Neuron (in vitro differentiated cells): ENCODE data around the gene ALDH8A1.

Experiments
- H2AFZ ChIP-seq: one replicate; pipeline ENCODE4 v1.6.1; 2013; ENCODE audit warnings: low read depth, mild to moderate bottlenecking, inconsistent platforms, low read length, moderate library complexity
- H3K27me3 ChIP-seq: one replicate; pipeline ENCODE4 v1.6.1; 2013; ENCODE audit warnings: low read length; ENCODE audit not compliant: insufficient read depth
- H3K36me3 ChIP-seq: one replicate; pipeline ENCODE4 v1.6.1; 2013; ENCODE audit warnings: low read length; ENCODE audit not compliant: insufficient read depth
- H3K4me1 ChIP-seq: one replicate; pipeline ENCODE4 v1.6.1; 2013; ENCODE audit warnings: low read length; ENCODE audit not compliant: insufficient read depth
- H3K4me3 ChIP-seq: 2 replicates; pipeline ENCODE4 v1.5.1; 2013; ENCODE audit warnings: mild to moderate bottlenecking, low read length, moderate library complexity
- H3K9me3 ChIP-seq: one replicate; pipeline ENCODE4 v1.6.1; 2013; ENCODE audit warnings: low read length

Gene ALDH8A1

DNA sequence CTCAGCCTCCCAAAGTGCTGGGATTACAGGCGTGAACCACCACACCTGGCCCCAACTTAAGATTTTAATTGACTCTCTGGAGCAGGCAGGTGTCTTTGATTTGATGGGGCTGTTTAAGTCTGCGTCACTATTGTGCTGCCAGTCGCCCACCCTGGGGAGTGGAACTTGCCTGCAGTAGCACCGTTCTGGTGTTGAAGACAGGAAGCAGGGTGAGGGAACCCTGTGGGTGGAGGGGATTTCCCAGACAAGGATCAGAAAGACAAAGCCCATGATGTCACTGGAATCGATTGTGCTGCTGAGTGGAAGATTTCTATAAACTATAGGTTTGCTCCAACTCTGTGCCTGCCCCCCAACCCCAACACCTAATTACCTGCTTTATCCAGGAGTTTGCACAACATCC lies 11.0 kb downstream of the ALDH8A1 start:
- Histone ChIP-seq H3K9me3 (no peaks in the 10 kb centered on the region), H3K27me3 (no peaks in the 10 kb centered on the region), H2AFZ (no peak overlapping the region), H3K36me3 (no peaks in the 10 kb centered on the region), H3K4me3 (no peak overlapping the region), H3K4me1 (no peaks in the 10 kb centered on the region)

GRCh38 chr6:134937426-134937825 lies 12.5 kb downstream of the ALDH8A1 start:
- Histone ChIP-seq H3K27me3 (no peaks in the 10 kb centered on the region), H3K36me3 (no peaks in the 10 kb centered on the region), H3K4me1 (no peaks in the 10 kb centered on the region), H2AFZ (no peak overlapping the region), H3K4me3 (no peak overlapping the region), H3K9me3 (no peaks in the 10 kb centered on the region)

DNA sequence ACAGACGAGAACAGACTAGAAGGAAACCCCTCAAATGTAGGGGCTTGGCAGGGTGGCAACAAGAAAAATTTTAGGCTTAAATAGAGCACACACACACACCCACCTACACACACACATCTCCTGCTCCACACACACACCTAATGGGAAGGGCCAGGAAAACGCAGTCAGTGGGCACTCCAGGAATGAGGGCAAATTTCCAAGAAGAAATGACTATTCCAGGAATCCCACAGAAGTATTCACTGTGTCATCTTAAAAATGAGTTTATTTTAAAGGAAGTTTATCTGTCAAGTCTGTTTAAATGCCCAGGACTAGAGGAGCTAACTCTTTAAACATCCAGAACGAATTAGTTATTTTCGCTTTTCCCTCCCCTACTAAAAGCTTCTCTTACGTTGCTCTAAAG lies 13.0 kb downstream of the ALDH8A1 start:
- Histone ChIP-seq H3K36me3 (no peaks in the 10 kb centered on the region), H3K9me3 (no peaks in the 10 kb centered on the region), H3K27me3 (no peaks in the 10 kb centered on the region), H3K4me1 (no peaks in the 10 kb centered on the region), H3K4me3 (no peak overlapping the region), H2AFZ (no peak overlapping the region)

DNA sequence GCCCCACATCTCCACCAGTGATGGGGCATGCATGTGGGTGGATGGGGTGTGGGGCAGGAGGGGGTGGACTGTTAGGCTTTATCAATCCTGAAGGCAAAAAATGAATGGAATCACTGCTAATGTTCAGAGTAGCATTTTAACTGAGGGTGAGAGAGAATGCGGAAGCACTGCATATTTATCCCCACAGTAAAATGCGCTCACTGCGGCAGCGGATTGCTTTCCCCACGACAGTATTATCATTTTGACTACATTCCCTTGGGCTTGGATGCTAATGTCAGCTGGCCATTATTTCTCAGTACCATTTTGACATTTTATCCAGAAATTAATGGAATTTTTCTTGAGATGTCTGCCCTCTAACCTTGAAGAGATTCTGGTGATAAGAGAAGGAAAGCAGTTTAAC lies 13.4 kb downstream of the ALDH8A1 start:
- no peak overlapping the region for H3K4me3 ChIP-seq
- no peaks in the 10 kb centered on the region for H3K27me3 ChIP-seq
- no peaks in the 10 kb centered on the region for H3K9me3 ChIP-seq
- H2AFZ ChIP-seq = no peak overlapping the region
- no peaks in the 10 kb centered on the region for H3K36me3 ChIP-seq
- H3K4me1 ChIP-seq = no peaks in the 10 kb centered on the region

DNA sequence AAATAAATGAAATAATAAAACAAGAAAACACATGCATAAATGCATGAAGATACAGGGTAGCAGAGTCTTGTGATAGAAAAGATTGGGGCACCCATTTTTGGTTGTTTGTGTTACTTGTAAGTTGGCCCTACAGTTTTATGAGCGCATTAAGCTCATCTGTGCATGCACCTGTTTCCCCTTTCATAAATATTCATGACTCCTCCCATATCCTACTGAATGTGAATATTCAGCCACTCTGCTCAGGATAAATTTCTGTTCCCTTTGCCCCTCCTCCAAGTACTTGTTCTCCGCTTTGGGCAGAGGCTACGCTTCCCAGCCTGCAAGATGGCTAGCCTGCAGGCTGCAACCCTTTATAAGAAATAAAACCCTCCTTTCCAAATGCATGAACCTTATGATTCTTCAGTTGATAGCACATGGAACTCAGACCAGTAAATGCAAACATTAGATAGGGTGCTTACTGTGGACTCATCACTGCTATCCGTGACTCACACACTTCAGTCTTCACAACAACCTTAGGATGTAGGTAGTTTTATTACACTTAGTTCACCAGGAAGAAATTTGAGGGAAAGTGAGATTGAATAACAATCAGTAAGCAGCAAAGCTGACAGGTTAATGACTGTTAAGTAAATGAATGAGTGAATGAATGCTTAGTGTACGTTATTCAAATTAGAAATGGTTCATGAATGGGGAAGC lies 15.0 kb downstream of the ALDH8A1 start:
- Histone ChIP-seq H3K4me3 (no peak overlapping the region), H3K27me3 (no peaks in the 10 kb centered on the region), H2AFZ (no peak overlapping the region), H3K4me1 (no peaks in the 10 kb centered on the region), H3K9me3 (no peaks in the 10 kb centered on the region), H3K36me3 (no peaks in the 10 kb centered on the region)

GRCh38 chr6:134932535-134933470 lies 17.1 kb downstream of the ALDH8A1 start:
- no peaks in the 10 kb centered on the region for H3K9me3 ChIP-seq
- no peaks in the 10 kb centered on the region for H3K27me3 ChIP-seq
- no peaks in the 10 kb centered on the region for H3K36me3 ChIP-seq
- no peaks in the 10 kb centered on the region for H3K4me1 ChIP-seq
- no peak overlapping the region for H2AFZ ChIP-seq
- no peak overlapping the region for H3K4me3 ChIP-seq

GRCh38 chr6:134932098-134932497 lies 17.8 kb downstream of the ALDH8A1 start:
- no peaks in the 10 kb centered on the region for H3K4me1 ChIP-seq
- no peaks in the 10 kb centered on the region for H3K9me3 ChIP-seq
- H3K4me3 ChIP-seq = no peak overlapping the region
- H3K36me3 ChIP-seq = no peaks in the 10 kb centered on the region
- H2AFZ ChIP-seq = no peak overlapping the region
- no peaks in the 10 kb centered on the region for H3K27me3 ChIP-seq

DNA sequence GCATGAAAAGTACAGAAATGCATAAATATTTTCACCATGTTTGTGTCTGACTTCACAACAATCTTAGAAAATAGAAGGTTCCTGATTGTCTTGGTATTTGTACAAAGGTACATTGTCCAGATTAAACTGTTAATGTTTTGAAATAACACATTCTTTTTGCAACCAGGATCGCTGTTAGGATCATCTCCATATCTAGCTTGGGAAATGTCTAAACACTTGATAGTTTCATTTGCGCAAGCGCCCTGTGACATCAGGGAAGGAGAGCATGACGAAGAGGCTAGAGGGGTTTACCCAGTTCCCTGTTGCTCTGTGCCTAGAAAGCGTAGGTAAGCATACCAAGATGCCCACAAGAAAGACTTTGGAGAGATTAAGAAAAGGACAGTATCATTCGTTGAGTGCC lies 19.4 kb downstream of the ALDH8A1 start:
- Histone ChIP-seq H3K36me3 (no peaks in the 10 kb centered on the region), H2AFZ (no peak overlapping the region), H3K4me3 (no peak overlapping the region), H3K9me3 (no peaks in the 10 kb centered on the region), H3K27me3 (no peaks in the 10 kb centered on the region), H3K4me1 (no peaks in the 10 kb centered on the region)

GRCh38 chr6:134928151-134928900 lies 21.6 kb downstream of the ALDH8A1 start:
- Histone ChIP-seq H3K36me3 (no peaks in the 10 kb centered on the region), H3K4me1 (no peaks in the 10 kb centered on the region), H2AFZ (no peak overlapping the region), H3K4me3 (no peak overlapping the region), H3K27me3 (no peaks in the 10 kb centered on the region), H3K9me3 (no peaks in the 10 kb centered on the region)

DNA sequence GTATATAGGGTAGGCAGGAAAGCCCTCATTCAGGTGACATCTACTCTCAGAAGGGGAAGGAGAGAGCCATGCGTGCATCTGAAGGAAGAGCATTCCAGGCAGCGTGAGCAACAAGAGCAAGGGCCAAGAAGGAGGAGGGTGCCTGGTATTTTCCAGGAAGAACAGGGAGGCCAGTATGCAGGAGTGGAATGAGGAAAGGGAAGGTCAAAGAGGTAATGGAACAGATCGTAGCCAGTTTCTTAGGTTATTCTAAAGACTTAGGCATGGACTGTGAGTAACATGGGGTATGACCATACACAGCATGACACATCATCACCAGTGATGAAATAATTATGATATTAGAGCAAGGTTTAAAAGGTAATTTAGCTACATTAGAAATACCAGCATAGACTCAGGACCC lies 24.1 kb downstream of the ALDH8A1 start:
- Histone ChIP-seq H2AFZ (no peak overlapping the region), H3K4me1 (no peaks in the 10 kb centered on the region), H3K4me3 (no peak overlapping the region), H3K9me3 (no peaks in the 10 kb centered on the region), H3K36me3 (no peaks in the 10 kb centered on the region), H3K27me3 (no peaks in the 10 kb centered on the region)

DNA sequence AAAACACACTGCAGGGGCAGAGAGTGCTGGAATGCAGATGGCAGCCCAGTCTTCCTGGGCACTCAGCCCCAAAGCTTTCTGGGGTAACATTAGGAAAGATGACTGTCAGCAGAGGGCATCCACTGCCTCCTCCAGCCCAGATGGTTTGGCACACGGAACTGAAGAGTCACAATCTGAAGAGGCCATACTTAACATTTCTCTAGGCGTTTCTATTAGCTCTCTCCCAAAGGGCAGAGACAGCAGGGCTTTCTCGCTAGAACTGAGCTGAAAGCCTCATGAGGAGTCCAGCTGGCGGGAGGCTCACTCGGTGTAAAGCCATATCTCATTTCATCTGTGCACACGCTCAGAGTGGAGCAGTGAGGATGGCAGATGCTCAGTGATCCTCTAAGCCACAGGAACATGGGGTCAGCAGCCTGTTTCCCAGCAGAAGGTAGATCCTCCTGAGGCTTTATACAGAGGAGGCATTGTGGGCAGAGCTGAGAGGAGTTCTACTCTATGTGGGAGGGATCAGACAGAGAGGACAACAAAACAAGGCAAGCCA lies 28.1 kb downstream of the ALDH8A1 start:
- Histone ChIP-seq H2AFZ (no peak overlapping the region), H3K4me1 (no peaks in the 10 kb centered on the region), H3K4me3 (no peak overlapping the region), H3K27me3 (no peaks in the 10 kb centered on the region), H3K36me3 (no peaks in the 10 kb centered on the region), H3K9me3 (no peaks in the 10 kb centered on the region)

GRCh38 chr6:134921276-134921675 lies 28.6 kb downstream of the ALDH8A1 start:
- Histone ChIP-seq H3K9me3 (no peaks in the 10 kb centered on the region), H3K4me1 (no peaks in the 10 kb centered on the region), H3K27me3 (no peaks in the 10 kb centered on the region), H3K4me3 (no peak overlapping the region), H2AFZ (no peak overlapping the region), H3K36me3 (no peaks in the 10 kb centered on the region)

GRCh38 chr6:134920422-134920821 lies 29.5 kb downstream of the ALDH8A1 start:
- no peaks in the 10 kb centered on the region for H3K27me3 ChIP-seq
- H3K4me1 ChIP-seq = no peaks in the 10 kb centered on the region
- no peak overlapping the region for H3K4me3 ChIP-seq
- no peak overlapping the region for H2AFZ ChIP-seq
- H3K36me3 ChIP-seq = no peaks in the 10 kb centered on the region
- no peaks in the 10 kb centered on the region for H3K9me3 ChIP-seq
